ENCODE results near the gene NPY4R.
"Not testable (repeated sequence)": the region's sequence is repeated elsewhere in the genome, so short reads cannot be mapped to it uniquely, and the experiment has no call there.

DNA sequence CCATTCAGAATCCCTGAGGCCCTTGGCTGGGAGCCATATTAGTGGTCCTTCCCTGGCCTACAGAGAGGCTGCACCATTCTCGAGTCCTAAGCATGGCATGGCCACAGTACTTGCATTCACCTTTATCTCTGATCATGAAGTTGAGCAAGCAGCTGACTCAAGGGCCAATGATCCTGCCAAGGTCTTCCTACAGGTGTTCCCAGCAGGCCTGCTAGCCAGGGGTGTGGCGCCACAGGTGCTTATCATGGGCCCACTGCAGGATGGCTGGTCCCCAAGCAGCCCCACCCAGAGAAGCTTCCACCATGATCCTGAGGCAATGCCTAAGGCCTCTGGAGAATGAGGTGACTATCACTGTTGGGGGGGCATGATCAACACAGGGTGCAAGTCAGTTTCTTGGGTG is 42.2 kb downstream of the NPY4R start:
- TF ChIP-seq CTCF (conservative IDR thresholded peaks at IDR 0.05; ENCODE audit: low read length); EZH2phosphoT487 (IDR thresholded peaks at IDR 0.05; ENCODE audit: borderline replicate concordance): not testable (repeated sequence)

Measured in Loucy (cell line).